ENCODE results near the gene SYNE3.

SYNE3 gene

DNA sequence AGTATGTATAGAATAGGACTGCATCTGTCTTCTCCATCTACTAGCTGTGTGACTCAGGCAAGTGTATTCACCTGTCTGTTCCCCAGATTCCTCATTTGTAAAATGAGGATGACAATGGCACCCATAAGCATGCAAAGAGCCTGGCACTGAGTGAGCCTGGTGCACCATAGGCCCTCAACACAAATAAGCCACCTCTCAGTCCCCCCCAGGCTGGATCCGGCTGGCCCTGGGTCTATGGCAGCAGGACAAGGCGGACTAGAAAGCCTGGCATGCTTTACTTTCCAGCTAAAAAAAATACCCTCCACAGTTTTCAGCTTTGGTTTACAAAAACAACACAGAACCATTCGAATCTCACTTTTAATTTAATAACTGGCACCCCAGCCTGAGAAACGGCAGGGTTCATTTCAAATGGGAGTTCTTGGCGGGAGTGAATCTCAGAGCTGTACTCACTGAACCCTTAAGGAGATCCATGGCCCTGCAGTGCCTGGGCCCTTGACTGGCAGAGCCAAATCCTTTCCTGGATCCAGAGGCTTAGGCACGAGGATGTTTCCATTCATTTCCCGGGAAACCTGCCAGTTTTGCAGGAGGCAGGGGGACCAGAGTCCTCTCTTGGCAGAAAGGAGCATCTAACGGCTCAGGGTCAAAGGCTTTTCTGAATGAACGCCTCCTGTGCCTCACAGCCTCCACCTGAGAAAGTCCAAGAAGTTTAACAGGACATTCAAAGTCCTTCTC is 17.7 kb downstream of the SYNE3 start:
- TF ChIP-seq, protein P1, sequence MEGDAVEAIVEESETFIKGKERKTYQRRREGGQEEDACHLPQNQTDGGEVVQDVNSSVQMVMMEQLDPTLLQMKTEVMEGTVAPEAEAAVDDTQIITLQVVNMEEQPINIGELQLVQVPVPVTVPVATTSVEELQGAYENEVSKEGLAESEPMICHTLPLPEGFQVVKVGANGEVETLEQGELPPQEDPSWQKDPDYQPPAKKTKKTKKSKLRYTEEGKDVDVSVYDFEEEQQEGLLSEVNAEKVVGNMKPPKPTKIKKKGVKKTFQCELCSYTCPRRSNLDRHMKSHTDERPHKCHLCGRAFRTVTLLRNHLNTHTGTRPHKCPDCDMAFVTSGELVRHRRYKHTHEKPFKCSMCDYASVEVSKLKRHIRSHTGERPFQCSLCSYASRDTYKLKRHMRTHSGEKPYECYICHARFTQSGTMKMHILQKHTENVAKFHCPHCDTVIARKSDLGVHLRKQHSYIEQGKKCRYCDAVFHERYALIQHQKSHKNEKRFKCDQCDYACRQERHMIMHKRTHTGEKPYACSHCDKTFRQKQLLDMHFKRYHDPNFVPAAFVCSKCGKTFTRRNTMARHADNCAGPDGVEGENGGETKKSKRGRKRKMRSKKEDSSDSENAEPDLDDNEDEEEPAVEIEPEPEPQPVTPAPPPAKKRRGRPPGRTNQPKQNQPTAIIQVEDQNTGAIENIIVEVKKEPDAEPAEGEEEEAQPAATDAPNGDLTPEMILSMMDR (IDR thresholded peaks at IDR 0.05; ENCODE audit: borderline replicate concordance, insufficient read depth, low read depth, low read length) = no peak
- H3K4me3 ChIP-seq (ENCODE audit: low read depth, low read length) = no peak overlapping the region

DNA sequence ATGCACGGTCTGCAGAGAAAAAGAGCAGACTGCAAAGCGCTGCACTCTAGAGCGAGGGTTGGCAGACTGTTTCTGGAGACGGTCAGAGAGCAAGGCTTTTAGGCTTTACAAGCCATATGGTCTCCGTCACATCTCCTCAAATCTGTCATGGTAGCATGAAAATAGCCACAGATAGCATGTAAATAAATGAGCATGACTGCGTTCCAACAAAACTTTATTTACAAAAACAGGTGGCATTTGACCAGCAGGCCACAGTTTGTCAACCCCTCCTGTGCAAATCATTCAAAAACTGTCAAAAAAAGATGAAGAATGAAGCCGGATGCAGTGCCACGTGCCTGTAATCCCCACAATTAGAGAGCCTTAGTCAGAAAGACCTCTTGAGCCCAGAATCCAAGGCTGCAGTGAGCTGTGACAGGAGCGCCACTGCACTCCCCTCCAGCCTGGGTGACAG is 18.9 kb downstream of the SYNE3 start:
- no peak overlapping the region for H3K4me3 ChIP-seq (ENCODE audit: low read depth, low read length)
- TF ChIP-seq, protein P1 (IDR thresholded peaks at IDR 0.05; ENCODE audit: borderline replicate concordance, insufficient read depth, low read depth, low read length) = no peak

DNA sequence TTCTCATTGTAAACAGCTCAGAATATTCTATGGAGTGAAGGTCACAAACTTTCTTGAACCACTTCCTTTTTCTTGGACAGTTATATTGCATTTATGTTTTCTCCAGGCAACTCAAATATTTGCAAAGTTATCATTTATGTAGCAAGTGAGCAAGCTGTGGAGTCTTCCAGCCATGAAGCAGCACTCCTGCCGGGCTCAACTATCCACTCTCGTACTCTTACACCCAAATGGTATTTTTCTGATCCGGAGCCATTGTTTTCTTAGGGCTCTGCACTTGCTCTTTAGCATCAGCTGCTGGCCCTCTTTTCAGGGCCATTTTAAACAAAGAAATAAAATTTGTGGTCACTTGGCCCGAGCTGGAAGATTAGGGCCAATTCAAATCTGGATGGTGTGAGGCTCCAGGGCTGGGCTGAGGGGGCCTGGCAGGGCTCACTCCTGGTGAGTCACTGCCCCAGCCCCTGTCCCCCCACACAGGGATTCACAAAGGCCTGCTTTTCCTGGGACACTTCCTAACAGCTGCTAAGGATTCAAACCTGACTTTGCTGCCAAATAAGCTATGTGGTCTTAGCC is 19.7 kb downstream of the SYNE3 start:
- TF ChIP-seq, protein P1 (IDR thresholded peaks at IDR 0.05; ENCODE audit: borderline replicate concordance, insufficient read depth, low read depth, low read length) = no peak
- no peak overlapping the region for H3K4me3 ChIP-seq (ENCODE audit: low read depth, low read length)

DNA sequence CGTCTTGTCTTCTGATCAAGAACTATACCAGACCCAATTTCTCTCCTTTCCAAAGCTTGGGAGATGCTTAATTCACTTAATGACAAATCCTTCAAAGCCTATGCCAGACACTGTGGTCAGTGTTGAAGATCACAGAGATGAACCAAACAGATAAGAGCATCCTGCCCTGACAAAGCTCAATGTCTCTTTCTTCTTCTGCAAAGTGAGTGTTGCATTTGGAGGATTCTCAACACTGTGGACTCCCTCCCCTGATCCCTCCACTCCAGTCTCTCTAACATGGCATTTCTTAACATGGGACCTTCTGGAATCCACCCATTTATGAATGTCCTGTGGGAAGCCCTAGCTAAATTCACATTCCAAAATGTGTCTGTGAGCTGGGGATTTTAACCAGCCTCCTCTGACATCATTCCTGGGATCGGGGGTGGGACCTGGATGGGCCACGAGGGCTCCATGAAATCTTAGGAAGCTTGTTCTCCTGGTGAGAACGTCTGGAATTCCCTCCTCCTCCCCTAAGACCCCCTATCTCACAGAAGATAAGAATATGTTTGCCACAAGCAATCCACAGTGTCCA is 20.3 kb downstream of the SYNE3 start:
- TF ChIP-seq, protein P1 (IDR thresholded peaks at IDR 0.05; ENCODE audit: borderline replicate concordance, insufficient read depth, low read depth, low read length) = no peak

DNA sequence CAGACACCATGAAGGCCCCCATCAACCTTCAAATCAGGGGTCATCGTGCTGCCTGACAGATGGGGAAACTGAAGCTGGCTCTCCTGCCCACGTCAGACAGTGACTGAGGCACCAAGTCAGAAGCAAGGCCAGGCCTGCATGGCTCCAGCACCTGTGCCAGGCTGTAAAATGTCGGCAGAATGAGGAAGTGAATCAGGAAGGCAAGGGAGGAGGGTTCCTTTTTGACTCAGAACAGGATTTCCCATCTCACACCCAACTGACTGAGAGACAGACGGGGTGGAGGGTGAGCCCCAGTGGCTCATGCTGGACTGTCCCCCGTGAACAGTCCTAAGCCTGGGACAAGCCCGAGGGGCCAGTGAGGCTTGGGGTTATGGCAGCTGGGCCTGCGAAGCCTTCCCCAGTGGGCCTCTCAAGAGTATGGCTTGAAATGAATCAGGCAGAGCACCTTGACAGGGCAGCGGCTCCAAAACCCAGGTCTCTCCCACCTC is 20.9 kb downstream of the SYNE3 start:
- H3K4me3 ChIP-seq (ENCODE audit: low read depth, low read length) = peak overlapping the region; percentile 31
- TF ChIP-seq, protein P1 (IDR thresholded peaks at IDR 0.05; ENCODE audit: borderline replicate concordance, insufficient read depth, low read depth, low read length) = no peak

More for the DNA sequence above, 20.3 kb downstream of the SYNE3 start:
- peak overlapping the region; percentile 31 for H3K4me3 ChIP-seq (ENCODE audit: low read depth, low read length)

DNA sequence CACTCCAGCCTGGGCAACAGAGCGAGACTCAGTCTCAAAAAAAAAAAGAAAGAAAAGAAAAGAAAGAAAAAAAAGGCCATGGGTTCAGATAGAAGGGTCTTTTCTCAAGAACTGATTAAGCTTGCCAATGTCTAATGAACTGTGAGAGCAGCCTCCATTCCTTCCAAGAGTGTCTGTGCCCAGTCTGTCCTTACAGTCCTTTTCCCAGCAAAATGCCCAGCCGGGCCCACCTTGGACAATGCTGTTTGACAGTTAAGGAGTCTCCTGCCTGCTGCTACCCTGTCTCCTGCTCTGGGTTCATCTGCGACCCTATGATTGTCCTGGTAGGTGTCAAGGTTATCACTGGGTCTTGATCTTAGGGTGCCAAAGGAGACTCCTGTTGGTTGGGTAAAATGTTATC is 21.4 kb downstream of the SYNE3 start:
- TF ChIP-seq, protein P1 (IDR thresholded peaks at IDR 0.05; ENCODE audit: borderline replicate concordance, insufficient read depth, low read depth, low read length) = no peak
- H3K4me3 ChIP-seq (ENCODE audit: low read depth, low read length) = no peak overlapping the region

Data from GM12875 (cell line).